NCI-H748 treated with DMSO at 0.1 percent for 48 hours (cell line): Measurements from ENCODE around the gene KCNH1.
"Not testable (repeated sequence)": the region's sequence is repeated elsewhere in the genome, so short reads cannot be mapped to it uniquely, and the experiment has no call there.

ENCODE experiments used
- DNase-seq: peaks from one replicate; lab custom pipeline; 2025; lab: John Stamatoyannopoulos, UW

Gene KCNH1

GRCh38 chr1:211011128-211011527 lies 122.8 kb downstream of the KCNH1 start:
- not testable (repeated sequence) for DNase-seq

- DNase-seq = no peak
Observed at GRCh38 chr1:211009944-211010343, 124.0 kb downstream of the KCNH1 start.

- DNase-seq = no peak
Observed at GRCh38 chr1:211007830-211008229, 126.1 kb downstream of the KCNH1 start.

DNA sequence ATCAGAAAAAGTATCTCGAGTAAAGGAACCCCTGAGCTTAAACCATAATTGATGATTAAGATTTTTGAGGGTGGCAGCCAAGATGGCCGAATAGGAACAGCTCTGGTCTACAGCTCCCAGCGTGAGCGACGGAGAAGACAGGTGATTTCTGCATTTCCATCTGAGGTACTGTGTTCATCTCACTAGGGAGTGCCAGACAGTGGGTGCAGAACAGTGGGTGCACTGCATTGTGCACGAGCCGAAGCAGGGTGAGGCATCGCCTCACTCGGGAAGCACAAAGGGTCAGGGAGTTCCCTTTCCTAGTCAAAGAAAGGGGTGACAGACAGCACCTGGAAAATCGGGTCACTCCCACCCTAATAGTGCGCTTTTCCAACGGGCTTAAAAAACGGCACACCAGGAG lies 138.0 kb downstream of the KCNH1 start:
- DNase-seq = not testable (repeated sequence)

GRCh38 chr1:210992837-210993236 lies 141.1 kb downstream of the KCNH1 start:
- DNase-seq = no peak

GRCh38 chr1:210989905-210990304 lies 144.0 kb downstream of the KCNH1 start:
- DNase-seq = no peak

DNA sequence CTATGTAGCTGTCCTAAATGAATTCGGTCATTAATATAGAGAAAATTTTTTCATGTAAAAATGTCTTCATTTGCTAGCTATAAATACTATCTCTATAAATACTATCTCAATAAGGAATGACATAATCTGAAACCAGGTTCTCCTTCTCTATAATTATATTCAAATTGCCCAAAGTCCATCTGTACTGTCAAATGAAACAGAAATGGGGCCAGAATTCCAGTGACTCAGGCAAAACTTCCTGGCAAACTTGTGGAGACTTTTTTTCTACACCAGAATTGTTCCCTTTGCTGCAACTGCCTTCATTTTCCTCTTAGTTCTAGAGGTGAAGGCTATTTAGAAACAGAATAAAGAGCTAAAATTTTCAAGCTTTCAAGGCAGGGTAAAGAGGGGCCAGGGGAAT lies 152.5 kb downstream of the KCNH1 start:
- DNase-seq = no peak

- DNase-seq = no peak
Observed at GRCh38 chr1:210980082-210980481, 153.9 kb downstream of the KCNH1 start.

- no peak for DNase-seq
Observed at GRCh38 chr1:210978974-210979354, 155.0 kb downstream of the KCNH1 start.

DNA sequence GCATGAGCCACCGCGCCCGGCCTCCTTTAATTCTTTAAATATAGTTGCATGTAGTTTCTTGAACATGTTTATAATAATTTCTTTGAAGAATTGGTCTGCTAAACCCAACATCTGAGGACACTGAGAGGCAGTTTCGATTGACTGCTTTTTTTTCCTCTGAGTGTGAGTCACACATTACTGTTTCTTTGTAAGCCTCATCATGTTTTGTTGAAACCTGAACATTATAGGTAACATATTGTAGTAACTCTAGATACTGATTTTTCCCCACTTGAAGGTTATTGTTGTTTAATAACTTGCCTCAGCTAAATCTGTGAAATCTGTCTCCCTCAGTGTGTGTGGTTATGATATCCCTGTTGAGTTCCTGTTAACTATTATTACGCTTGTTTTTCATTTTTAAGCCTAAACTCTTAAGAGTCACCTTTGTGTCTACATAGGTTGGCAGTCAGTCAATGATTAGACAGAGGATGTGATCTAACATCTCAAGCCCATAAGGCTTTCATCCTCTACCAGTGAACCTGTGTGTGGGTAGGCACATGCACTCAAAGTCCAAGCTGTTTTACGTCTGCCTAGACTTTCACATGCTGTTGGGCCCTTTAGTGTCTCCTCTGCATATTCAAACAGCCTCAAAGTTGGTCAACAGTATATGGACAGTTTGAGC lies 155.5 kb downstream of the KCNH1 start:
- DNase-seq = no peak

DNA sequence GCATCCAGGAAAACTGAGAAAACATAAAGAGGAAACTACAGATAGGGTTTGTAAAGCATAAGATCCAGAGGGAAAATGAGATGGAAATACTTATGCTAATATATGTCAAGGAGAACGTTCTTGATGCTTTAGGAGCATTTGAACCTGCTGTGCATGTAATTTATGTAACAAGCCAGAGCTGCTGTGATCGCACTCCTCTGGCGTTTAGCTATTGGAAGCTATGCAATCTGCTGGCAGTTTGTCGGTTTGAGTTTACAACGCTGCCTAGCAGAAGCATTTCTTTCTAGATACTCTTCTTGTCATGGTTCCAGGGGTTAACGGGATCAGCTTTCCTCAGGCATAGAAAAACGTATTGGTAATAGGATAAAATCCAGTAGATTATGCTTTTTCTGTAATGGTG lies 182.7 kb downstream of the KCNH1 start:
- no peak for DNase-seq

- DNase-seq = not testable (repeated sequence)
Observed at GRCh38 chr1:210949940-210950546, 183.9 kb downstream of the KCNH1 start.

DNA sequence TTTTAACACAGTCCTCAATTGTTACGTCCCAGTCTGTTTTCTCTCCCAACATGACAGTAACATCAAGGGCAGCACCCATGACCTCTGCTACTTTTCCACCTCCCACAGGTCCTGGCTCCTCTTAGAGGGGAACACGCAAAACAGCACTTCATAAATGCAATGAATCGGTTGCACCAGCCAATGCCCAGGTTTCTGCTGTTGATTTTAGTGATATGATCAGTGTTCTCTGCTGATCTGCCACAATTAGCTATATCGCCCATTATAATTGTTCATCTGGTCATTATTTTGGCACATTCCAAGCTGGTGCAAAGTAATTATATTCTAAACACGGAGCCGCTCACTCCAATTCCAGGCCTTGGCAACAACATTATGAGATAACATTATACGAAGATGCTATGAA lies 184.5 kb downstream of the KCNH1 start:
- no peak for DNase-seq

DNA sequence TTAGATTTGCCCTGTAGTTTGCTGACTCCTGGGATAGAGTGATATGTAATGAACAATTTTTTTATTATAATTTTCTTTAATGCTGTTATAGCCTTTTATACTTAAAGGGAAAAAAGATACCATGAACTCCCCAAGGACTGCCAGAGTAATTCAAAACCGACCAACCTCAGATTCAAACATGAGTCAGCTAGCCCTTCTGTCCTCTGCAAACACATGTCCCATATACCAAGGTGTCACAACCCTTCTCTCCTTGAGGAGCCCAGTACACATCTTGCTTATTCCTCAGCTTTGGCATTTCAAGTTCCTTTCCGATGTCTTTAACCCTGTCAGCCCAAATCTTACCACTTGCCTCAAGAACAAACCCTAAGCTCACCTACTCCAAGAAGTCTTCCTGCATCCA lies 184.9 kb downstream of the KCNH1 start:
- no peak for DNase-seq

- no peak for DNase-seq
Observed at GRCh38 chr1:210944252-210944651, 189.7 kb downstream of the KCNH1 start.

DNA sequence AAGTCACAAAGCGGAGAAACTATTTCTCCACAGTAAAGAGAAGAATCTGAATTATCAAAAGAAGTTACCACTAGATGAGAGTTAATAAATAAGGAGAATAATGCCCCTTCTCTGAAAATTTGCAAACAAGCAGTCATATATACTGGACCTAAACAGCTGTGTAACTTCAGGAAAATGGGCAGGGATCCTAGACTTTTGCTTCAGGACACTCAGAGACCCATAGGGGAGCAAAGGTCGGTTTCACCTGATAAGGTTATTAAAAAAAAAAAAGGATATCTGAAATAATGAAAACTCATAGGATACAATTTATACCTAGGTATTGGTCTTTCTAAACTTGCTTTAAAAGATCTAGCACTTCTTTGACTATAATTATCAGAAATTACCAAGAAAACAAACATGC lies 191.4 kb downstream of the KCNH1 start:
- no peak for DNase-seq

DNA sequence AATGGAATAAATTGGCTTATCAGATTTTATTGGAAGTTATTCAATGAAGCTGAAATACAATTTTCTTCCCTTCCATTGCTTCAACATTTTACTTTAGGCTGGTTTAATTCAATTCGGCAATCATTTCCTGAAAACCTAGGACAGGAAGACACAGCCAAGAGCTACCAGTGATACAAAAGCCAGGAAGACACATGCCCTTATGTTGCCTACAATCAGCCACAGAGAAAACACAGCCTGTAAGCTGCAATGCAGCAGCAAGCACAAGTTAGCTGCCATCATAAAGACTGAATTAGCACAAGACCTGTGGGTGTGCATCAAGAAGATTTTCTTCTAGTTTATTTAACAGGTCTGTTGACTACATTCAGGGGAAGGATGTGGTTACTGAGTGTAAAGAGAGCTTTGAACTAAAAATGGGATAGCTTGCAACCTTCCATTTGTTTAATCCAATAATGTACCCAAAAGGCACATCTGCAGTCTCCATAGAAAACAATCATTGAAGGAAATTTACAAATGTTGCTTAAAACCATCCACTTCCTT lies 193.8 kb downstream of the KCNH1 start:
- no peak for DNase-seq

DNA sequence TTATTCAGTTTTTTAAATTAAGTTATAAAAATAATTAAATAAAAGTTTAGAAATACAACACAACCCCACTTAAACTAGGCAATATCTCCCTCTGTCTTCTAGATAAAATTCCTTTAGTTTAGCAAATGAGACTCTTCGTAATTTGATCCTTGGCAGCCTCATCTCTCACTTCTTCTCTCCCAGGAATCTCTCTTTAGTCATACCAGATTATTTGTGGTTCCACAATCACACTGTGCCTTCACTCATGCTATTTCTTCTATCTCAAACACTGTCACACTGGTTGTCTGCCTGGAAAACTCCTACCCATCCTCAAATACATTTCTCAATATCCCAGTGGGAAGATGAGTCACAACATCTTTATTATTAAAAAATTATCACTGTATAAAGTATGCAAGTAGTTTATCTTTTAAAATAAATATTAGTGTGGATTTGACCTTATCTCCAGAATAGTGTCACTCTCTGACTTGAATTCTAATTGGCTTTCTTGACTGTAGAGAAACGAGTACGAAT lies 195.5 kb downstream of the KCNH1 start:
- no peak for DNase-seq

DNA sequence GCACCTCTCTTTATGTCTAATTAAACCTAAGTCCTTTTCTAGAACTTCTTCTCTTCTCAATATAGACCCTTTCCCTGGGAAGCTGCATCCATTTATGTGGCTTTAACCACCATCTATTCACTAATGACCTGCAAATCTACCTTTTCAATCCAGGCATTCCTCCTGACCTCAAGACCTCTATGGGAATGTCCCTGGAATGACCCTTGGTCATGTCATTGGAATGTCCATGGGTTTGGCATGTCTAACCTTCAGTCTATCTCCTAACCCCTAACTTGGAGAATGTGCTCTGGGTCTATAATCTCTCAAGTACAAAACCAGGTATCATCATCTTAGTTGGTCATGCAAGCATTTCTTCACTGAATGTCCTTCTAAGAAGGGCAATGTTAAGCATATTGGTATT lies 196.1 kb downstream of the KCNH1 start:
- DNase-seq = no peak

GRCh38 chr1:210935905-210936304 lies 198.0 kb downstream of the KCNH1 start:
- DNase-seq = no peak

GRCh38 chr1:210932104-210932503 lies 201.8 kb downstream of the KCNH1 start:
- no peak for DNase-seq

DNA sequence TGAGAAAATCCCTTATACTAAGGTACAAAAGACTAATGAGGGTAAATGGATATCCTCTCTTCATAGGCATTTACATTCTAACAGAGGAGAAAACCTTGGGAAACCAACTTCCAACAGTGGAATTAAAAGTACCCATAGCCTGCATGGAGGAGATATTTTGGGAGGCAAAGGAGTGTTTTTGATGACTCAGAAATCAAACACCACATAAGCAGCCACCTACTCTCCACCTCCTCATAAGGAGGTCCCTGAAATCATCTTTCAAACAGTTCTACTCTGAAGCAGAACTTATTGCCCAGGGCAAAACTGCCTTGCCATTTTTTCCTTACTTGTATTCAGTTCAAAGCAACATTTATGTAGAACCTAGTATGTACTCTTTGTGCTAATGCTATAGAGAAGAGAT lies 211.3 kb downstream of the KCNH1 start:
- DNase-seq = no peak
